Fibroblast of lung (primary cell): ENCODE data around the gene GNPTG. TPM values are rescaled to one million over a fixed set of nuclear protein-coding genes. Genes with fewer than 3 reads are reported as not detected.

Experiments
- DNase-seq, 2 donors: peaks; one replicate each; pipeline versions ENCODE4 v3.0.0 to v3.0.0-alpha.2; 2010; ENCODE audit warnings: low read depth in 2 of 2
- H2AFZ ChIP-seq: 2 replicates; pipeline ENCODE4 v1.5.1; 2012; ENCODE audit warnings: low read length, control low read depth, inconsistent platforms
- H3K27ac ChIP-seq: 2 replicates; pipeline ENCODE4 v1.5.1; 2011; ENCODE audit warnings: low read length, control low read depth; ENCODE audit not compliant: insufficient read depth
- H3K27me3 ChIP-seq: 2 replicates; pipeline ENCODE4 v1.5.1; 2011; ENCODE audit warnings: mild to moderate bottlenecking, low read length; ENCODE audit not compliant: control insufficient read depth, insufficient read depth
- H3K36me3 ChIP-seq: 2 replicates; pipeline ENCODE4 v1.5.1; 2011; ENCODE audit warnings: low read length; ENCODE audit not compliant: control insufficient read depth, insufficient read depth
- H3K4me1 ChIP-seq: 2 replicates; pipeline ENCODE4 v1.5.1; 2011; ENCODE audit warnings: low read length; ENCODE audit not compliant: control insufficient read depth, insufficient read depth; ENCODE audit errors: extremely low read depth
- H3K4me2 ChIP-seq: 2 replicates; pipeline ENCODE4 v1.5.1; 2011; ENCODE audit warnings: low read length, control low read depth; ENCODE audit not compliant: insufficient read depth; ENCODE audit errors: extremely low read depth
- H3K4me3 ChIP-seq, 4 experiments: fragments of 200-600 bp in 1 of 4; sonication (generic) in 1 of 4; replicated peaks in 1 of 4; 2 replicates each; pipeline ENCODE4 v1.5.1; 2011 to 2016; ENCODE audit warnings: low read length in 4 of 4, low read depth in 3 of 4, mild to moderate bottlenecking in 3 of 4, control low read depth in 2 of 4, inconsistent platforms in 1 of 4, mixed read lengths in 1 of 4; ENCODE audit not compliant: insufficient read depth in 1 of 4; ENCODE audit errors: control extremely low read depth in 1 of 4
- H3K79me2 ChIP-seq: 2 replicates; pipeline ENCODE4 v1.5.1; 2012; ENCODE audit warnings: mild to moderate bottlenecking, low read length, inconsistent platforms; ENCODE audit not compliant: control insufficient read depth, insufficient read depth
- H3K9ac ChIP-seq: 2 replicates; pipeline ENCODE4 v1.5.1; 2011; ENCODE audit warnings: mild to moderate bottlenecking, low read length, control low read depth; ENCODE audit not compliant: insufficient read depth
- H3K9me3 ChIP-seq: 2 replicates; pipeline ENCODE4 v1.5.1; 2012; ENCODE audit warnings: low read depth, low read length; ENCODE audit not compliant: control insufficient read depth, insufficient read depth
- H4K20me1 ChIP-seq: 2 replicates; pipeline ENCODE4 v1.5.1; 2011; ENCODE audit warnings: low read length; ENCODE audit not compliant: control insufficient read depth, insufficient read depth; ENCODE audit errors: extremely low read depth
- CTCF ChIP-seq, 2 donors: IDR thresholded peaks in 1 of 2; conservative IDR thresholded peaks in 1 of 2; 1 replicate in 1 of 2; 2 replicates in 1 of 2; pipeline ENCODE4 v1.5.1; 2011 to 2012; ENCODE audit warnings: low read length in 2 of 2, control low read depth in 1 of 2, inconsistent platforms in 1 of 2, low read depth in 1 of 2, mild to moderate bottlenecking in 1 of 2
- EZH2 ChIP-seq: IDR thresholded peaks from 2 replicates; pipeline ENCODE4 v1.5.1; 2012; ENCODE audit warnings: low read length, control low read depth, mild to moderate bottlenecking; ENCODE audit errors: missing control alignments
- polyA plus RNA-seq, 2 donors: library from polyadenylated mRNA; depleted of rRNA in 1 of 2; stranded (reverse) in 1 of 2; unstranded in 1 of 2; fragments of >200 nt; gene quantifications; 2 replicates each; pipeline ENCODE4 v1.2.1, GENCODE V29; 2011 to 2012; ENCODE audit warnings: missing spikeins in 1 of 2
- total RNA-seq: library from RNA; depleted of rRNA; stranded (reverse); fragments of >200 nt; gene quantifications from 2 replicates; pipeline ENCODE4 v1.2.1, GENCODE V29; 2014

GNPTG gene
- total and polyA plus RNA-seq, 2 donors (not counting 1 experiment from before 2014, with no cell fraction given): 40.8 to 43.2 TPM

GRCh38 chr16:1323296-1324239 is 28.2 kb upstream of the GNPTG start:
- H3K4me2 ChIP-seq: no peak overlapping the region
- H3K36me3 ChIP-seq: peaks cover 34% of the 10 kb centered on the region
- no peak overlapping the region for H3K4me3 ChIP-seq
- H2AFZ ChIP-seq: no peak overlapping the region
- peaks cover 8% of the 10 kb centered on the region for H3K79me2 ChIP-seq
- H3K27ac ChIP-seq: peak overlapping the region; percentile 44
- no peaks in the 10 kb centered on the region for H3K9me3 ChIP-seq
- no peaks in the 10 kb centered on the region for H3K4me1 ChIP-seq
- H3K9ac ChIP-seq: no peak overlapping the region
- TF ChIP-seq EZH2: no peak
- TF ChIP-seq CTCF (conservative IDR thresholded peaks at IDR 0.05 in 1 of 2, IDR thresholded peaks at IDR 0.05 in 1 of 2; ENCODE audit: low read depth in 1 of 2, low read length in 2 of 2): no peak
- no peak for DNase-seq
- no peaks in the 10 kb centered on the region for H4K20me1 ChIP-seq
- H3K27me3 ChIP-seq: no peaks in the 10 kb centered on the region

DNA sequence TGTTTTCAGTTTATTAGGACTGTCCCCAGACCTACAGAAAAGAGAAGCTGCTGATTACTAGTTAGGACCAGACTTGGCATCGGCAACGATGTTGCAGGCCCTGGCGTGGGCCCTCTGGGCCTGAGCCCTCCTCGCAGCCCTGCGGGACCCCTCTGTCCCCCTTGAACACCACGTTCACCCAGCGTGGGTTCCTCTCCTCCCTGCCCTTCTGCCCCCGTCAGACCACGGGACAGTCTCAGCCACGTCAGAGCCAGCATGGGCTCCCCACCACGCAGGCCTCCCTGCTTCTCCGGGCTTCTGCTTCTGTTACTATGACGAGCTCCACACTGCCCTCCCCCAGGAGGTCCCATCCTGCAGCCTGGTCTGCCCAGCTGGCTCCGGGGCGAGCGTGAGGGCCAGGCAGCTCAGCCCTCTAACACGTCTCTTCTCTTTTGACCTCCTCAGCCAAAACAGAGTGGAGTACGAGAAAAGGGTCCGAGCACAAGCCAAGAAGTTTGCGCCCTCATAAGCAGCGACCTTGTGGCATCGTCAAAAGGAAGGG is 27.4 kb upstream of the GNPTG start:
- H2AFZ ChIP-seq: no peak overlapping the region
- H3K9me3 ChIP-seq: no peaks in the 10 kb centered on the region
- H3K27me3 ChIP-seq: no peaks in the 10 kb centered on the region
- H3K4me3 ChIP-seq: no peak overlapping the region
- H4K20me1 ChIP-seq: no peaks in the 10 kb centered on the region
- TF ChIP-seq EZH2 (no peak), CTCF (conservative IDR thresholded peaks at IDR 0.05 in 1 of 2, IDR thresholded peaks at IDR 0.05 in 1 of 2; ENCODE audit: low read depth in 1 of 2, low read length in 2 of 2) (no peak)
- H3K79me2 ChIP-seq: peaks cover 4% of the 10 kb centered on the region
- H3K4me2 ChIP-seq: no peak overlapping the region
- H3K27ac ChIP-seq: no peak overlapping the region
- peaks cover 30% of the 10 kb centered on the region for H3K36me3 ChIP-seq
- H3K4me1 ChIP-seq: no peaks in the 10 kb centered on the region
- DNase-seq: no peak
- no peak overlapping the region for H3K9ac ChIP-seq

- no peak overlapping the region for H3K4me3 ChIP-seq
- no peak overlapping the region for H3K9ac ChIP-seq
- no peaks in the 10 kb centered on the region for H3K4me1 ChIP-seq
- no peak overlapping the region for H2AFZ ChIP-seq
- no peak for DNase-seq
- no peaks in the 10 kb centered on the region for H4K20me1 ChIP-seq
- H3K36me3 ChIP-seq: peaks cover 21% of the 10 kb centered on the region
- H3K27ac ChIP-seq: no peak overlapping the region
- no peaks in the 10 kb centered on the region for H3K9me3 ChIP-seq
- H3K4me2 ChIP-seq: no peak overlapping the region
- H3K79me2 ChIP-seq: no peaks in the 10 kb centered on the region
- no peak for TF ChIP-seq EZH2
- TF ChIP-seq CTCF (conservative IDR thresholded peaks at IDR 0.05 in 1 of 2, IDR thresholded peaks at IDR 0.05 in 1 of 2; ENCODE audit: low read depth in 1 of 2, low read length in 2 of 2): no peak
- H3K27me3 ChIP-seq: no peaks in the 10 kb centered on the region
These were observed 26.5 kb upstream of the GNPTG start for GRCh38 chr16:1325261-1325660.
